ENCODE measurements around the gene PIK3CA. TPM values are rescaled to one million over a fixed set of nuclear protein-coding genes. Genes with fewer than 3 reads are reported as not detected.

The PIK3CA gene
- total and polyA plus RNA-seq, 2 experiments from 2014 or later: 5.1 to 13.4 TPM

DNA sequence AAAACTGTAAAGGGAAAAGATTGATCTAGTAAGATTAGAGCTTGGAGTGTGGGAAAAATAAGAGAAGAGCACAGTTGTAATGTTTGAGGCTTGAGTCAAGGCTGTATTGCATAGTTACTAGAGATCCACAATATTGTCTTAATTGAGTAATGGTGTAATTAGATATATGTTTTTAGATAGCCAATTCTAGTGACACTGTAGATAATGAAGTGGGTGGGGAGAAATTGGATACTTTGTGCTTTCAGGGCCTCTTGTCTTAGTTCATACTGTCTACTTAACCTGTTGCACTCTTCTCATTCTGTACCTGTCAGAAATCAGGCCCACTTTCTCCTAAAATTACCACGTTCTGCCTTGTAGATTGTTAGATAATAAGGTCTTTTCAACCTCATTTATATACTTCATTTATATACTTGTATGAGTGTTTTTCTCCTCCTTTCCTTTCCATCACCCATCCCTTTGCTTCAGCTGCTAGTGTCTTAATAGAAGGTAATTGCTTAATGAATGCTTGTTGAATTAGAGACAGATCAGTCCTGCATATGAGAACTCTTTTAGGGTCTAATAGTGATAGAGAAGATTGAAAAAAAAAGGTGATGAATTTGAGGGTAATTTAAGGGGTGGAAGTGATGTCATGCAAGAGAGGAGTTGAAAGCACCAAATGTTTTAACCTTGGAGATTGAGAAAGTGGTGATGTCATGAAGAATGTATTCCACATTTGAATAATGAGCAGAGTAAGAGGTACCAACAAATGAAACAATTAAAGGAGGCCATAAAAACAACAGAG, 32.0 kb downstream of the PIK3CA start:
- Histone ChIP-seq H3K27me3 (ENCODE audit: insufficient read depth) (no peaks in the 10 kb centered on the region), H3K79me2 (replicated peaks; ENCODE audit: insufficient read depth) (peaks cover 70% of the 10 kb centered on the region), H3K36me3 (ENCODE audit: insufficient read depth) (no peaks in the 10 kb centered on the region), H3F3A (replicated peaks; ENCODE audit: low read depth) (no peaks in the 10 kb centered on the region), H3K4me3 (no peak overlapping the region), H4K20me1 (replicated peaks; ENCODE audit: insufficient read depth) (no peaks in the 10 kb centered on the region; the same call in 1 of the 2 replicates), H3K27ac (ENCODE audit: low read depth) (no peak overlapping the region), H3K4me1 (ENCODE audit: insufficient read depth) (peaks cover 14% of the 10 kb centered on the region), H2AFZ (no peak overlapping the region), H3K4me2 (no peak overlapping the region), H3K9me2 (ENCODE audit: insufficient read depth) (no peaks in the 10 kb centered on the region)
- H3K36me3 Mint-ChIP-seq (ENCODE audit: low read depth): no peaks in the 10 kb centered on the region
- no peak for TF ChIP-seq EZH2phosphoT487 (IDR thresholded peaks at IDR 0.05; ENCODE audit: unreplicated experiment)
- no peak for TF ChIP-seq EZH2 (IDR thresholded peaks at IDR 0.05; ENCODE audit: low read depth, unreplicated experiment)
- no peak for TF ChIP-seq ZNF114 (CRISPR knock-in tag; IDR thresholded peaks at IDR 0.05)
- no peak for TF ChIP-seq NANOG (IDR thresholded peaks at IDR 0.05; ENCODE audit: borderline replicate concordance)
- no peak for TF ChIP-seq JUNB (IDR thresholded peaks at IDR 0.05; ENCODE audit: unreplicated experiment)
- TF ChIP-seq, protein P1, sequence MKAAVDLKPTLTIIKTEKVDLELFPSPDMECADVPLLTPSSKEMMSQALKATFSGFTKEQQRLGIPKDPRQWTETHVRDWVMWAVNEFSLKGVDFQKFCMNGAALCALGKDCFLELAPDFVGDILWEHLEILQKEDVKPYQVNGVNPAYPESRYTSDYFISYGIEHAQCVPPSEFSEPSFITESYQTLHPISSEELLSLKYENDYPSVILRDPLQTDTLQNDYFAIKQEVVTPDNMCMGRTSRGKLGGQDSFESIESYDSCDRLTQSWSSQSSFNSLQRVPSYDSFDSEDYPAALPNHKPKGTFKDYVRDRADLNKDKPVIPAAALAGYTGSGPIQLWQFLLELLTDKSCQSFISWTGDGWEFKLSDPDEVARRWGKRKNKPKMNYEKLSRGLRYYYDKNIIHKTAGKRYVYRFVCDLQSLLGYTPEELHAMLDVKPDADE (IDR thresholded peaks at IDR 0.05): no peak
- no peak for TF ChIP-seq POLR2AphosphoS5 (IDR thresholded peaks at IDR 0.05; ENCODE audit: low read depth)
- TF ChIP-seq STAT1 (IDR thresholded peaks at IDR 0.05; ENCODE audit: unreplicated experiment): no peak
- no peak for TF ChIP-seq ZNF331 (CRISPR knock-in tag; IDR thresholded peaks at IDR 0.05; ENCODE audit: low read depth)
- TF ChIP-seq, protein P2, sequence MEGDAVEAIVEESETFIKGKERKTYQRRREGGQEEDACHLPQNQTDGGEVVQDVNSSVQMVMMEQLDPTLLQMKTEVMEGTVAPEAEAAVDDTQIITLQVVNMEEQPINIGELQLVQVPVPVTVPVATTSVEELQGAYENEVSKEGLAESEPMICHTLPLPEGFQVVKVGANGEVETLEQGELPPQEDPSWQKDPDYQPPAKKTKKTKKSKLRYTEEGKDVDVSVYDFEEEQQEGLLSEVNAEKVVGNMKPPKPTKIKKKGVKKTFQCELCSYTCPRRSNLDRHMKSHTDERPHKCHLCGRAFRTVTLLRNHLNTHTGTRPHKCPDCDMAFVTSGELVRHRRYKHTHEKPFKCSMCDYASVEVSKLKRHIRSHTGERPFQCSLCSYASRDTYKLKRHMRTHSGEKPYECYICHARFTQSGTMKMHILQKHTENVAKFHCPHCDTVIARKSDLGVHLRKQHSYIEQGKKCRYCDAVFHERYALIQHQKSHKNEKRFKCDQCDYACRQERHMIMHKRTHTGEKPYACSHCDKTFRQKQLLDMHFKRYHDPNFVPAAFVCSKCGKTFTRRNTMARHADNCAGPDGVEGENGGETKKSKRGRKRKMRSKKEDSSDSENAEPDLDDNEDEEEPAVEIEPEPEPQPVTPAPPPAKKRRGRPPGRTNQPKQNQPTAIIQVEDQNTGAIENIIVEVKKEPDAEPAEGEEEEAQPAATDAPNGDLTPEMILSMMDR (conservative IDR thresholded peaks at IDR 0.05; ENCODE audit: low read depth in 2 of 2): no peak
- TF ChIP-seq, protein P3, sequence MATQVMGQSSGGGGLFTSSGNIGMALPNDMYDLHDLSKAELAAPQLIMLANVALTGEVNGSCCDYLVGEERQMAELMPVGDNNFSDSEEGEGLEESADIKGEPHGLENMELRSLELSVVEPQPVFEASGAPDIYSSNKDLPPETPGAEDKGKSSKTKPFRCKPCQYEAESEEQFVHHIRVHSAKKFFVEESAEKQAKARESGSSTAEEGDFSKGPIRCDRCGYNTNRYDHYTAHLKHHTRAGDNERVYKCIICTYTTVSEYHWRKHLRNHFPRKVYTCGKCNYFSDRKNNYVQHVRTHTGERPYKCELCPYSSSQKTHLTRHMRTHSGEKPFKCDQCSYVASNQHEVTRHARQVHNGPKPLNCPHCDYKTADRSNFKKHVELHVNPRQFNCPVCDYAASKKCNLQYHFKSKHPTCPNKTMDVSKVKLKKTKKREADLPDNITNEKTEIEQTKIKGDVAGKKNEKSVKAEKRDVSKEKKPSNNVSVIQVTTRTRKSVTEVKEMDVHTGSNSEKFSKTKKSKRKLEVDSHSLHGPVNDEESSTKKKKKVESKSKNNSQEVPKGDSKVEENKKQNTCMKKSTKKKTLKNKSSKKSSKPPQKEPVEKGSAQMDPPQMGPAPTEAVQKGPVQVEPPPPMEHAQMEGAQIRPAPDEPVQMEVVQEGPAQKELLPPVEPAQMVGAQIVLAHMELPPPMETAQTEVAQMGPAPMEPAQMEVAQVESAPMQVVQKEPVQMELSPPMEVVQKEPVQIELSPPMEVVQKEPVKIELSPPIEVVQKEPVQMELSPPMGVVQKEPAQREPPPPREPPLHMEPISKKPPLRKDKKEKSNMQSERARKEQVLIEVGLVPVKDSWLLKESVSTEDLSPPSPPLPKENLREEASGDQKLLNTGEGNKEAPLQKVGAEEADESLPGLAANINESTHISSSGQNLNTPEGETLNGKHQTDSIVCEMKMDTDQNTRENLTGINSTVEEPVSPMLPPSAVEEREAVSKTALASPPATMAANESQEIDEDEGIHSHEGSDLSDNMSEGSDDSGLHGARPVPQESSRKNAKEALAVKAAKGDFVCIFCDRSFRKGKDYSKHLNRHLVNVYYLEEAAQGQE (IDR thresholded peaks at IDR 0.05; ENCODE audit: unreplicated experiment): no peak
- TF ChIP-seq, protein P4, sequence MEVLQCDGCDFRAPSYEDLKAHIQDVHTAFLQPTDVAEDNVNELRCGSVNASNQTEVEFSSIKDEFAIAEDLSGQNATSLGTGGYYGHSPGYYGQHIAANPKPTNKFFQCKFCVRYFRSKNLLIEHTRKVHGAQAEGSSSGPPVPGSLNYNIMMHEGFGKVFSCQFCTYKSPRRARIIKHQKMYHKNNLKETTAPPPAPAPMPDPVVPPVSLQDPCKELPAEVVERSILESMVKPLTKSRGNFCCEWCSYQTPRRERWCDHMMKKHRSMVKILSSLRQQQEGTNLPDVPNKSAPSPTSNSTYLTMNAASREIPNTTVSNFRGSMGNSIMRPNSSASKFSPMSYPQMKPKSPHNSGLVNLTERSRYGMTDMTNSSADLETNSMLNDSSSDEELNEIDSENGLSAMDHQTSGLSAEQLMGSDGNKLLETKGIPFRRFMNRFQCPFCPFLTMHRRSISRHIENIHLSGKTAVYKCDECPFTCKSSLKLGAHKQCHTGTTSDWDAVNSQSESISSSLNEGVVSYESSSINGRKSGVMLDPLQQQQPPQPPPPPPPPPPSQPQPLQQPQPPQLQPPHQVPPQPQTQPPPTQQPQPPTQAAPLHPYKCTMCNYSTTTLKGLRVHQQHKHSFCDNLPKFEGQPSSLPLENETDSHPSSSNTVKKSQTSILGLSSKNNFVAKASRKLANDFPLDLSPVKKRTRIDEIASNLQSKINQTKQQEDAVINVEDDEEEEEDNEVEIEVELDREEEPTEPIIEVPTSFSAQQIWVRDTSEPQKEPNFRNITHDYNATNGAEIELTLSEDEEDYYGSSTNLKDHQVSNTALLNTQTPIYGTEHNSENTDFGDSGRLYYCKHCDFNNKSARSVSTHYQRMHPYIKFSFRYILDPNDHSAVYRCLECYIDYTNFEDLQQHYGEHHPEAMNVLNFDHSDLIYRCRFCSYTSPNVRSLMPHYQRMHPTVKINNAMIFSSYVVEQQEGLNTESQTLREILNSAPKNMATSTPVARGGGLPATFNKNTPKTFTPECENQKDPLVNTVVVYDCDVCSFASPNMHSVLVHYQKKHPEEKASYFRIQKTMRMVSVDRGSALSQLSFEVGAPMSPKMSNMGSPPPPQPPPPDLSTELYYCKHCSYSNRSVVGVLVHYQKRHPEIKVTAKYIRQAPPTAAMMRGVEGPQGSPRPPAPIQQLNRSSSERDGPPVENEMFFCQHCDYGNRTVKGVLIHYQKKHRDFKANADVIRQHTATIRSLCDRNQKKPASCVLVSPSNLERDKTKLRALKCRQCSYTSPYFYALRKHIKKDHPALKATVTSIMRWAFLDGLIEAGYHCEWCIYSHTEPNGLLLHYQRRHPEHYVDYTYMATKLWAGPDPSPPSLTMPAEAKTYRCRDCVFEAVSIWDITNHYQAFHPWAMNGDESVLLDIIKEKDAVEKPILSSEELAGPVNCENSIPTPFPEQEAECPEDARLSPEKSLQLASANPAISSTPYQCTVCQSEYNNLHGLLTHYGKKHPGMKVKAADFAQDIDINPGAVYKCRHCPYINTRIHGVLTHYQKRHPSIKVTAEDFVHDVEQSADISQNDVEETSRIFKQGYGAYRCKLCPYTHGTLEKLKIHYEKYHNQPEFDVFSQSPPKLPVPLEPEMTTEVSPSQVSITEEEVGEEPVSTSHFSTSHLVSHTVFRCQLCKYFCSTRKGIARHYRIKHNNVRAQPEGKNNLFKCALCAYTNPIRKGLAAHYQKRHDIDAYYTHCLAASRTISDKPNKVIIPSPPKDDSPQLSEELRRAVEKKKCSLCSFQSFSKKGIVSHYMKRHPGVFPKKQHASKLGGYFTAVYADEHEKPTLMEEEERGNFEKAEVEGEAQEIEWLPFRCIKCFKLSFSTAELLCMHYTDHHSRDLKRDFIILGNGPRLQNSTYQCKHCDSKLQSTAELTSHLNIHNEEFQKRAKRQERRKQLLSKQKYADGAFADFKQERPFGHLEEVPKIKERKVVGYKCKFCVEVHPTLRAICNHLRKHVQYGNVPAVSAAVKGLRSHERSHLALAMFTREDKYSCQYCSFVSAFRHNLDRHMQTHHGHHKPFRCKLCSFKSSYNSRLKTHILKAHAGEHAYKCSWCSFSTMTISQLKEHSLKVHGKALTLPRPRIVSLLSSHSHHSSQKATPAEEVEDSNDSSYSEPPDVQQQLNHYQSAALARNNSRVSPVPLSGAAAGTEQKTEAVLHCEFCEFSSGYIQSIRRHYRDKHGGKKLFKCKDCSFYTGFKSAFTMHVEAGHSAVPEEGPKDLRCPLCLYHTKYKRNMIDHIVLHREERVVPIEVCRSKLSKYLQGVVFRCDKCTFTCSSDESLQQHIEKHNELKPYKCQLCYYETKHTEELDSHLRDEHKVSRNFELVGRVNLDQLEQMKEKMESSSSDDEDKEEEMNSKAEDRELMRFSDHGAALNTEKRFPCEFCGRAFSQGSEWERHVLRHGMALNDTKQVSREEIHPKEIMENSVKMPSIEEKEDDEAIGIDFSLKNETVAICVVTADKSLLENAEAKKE (CRISPR knock-in tag; IDR thresholded peaks at IDR 0.05): no peak
- TF ChIP-seq CREB1 (CRISPR knock-in tag; IDR thresholded peaks at IDR 0.05; ENCODE audit: low read depth): no peak
- H3K4me1 Mint-ChIP-seq: peaks cover 24% of the 10 kb centered on the region
- H3K9me3 Mint-ChIP-seq: no peaks in the 10 kb centered on the region; the same call in 2 of the 3 replicates
- H3K27me3 Mint-ChIP-seq (ENCODE audit: insufficient read depth, low read depth, poor library complexity): peaks cover 1% of the 10 kb centered on the region
- ATAC-seq (no peak), DNase-seq (ENCODE audit: low spot score) (no peak)
- no peak overlapping the region for H3K27ac Mint-ChIP-seq
- no peak overlapping the region for H3K4me3 Mint-ChIP-seq
